Neural cell (in vitro differentiated cells): ENCODE results near the gene PICALM.

Experiments used
- CTCF ChIP-seq: fragments of 450-650 bp; IDR thresholded peaks from 2 replicates; pipeline ENCODE4 v1.5.1; 2014; ENCODE audit warnings: antibody characterized with exemption, mild to moderate bottlenecking, moderate library complexity; ENCODE audit not compliant: poor library complexity, severe bottlenecking
- EP300 ChIP-seq: fragments of 450-650 bp; conservative IDR thresholded peaks from 2 replicates; pipeline ENCODE4 v1.6.1; 2014; ENCODE audit warnings: antibody characterized with exemption, mild to moderate bottlenecking, moderate library complexity; ENCODE audit not compliant: poor library complexity, severe bottlenecking
- TAF1 ChIP-seq: IDR thresholded peaks from 2 replicates; pipeline ENCODE4 v1.6.1; 2012; ENCODE audit warnings: low read depth
- TF ChIP-seq, protein P1 (sequence below): IDR thresholded peaks from 2 replicates; pipeline ENCODE4 v1.6.1; 2012; ENCODE audit warnings: borderline replicate concordance

- TF ChIP-seq CTCF (no peak), TAF1 (no peak), EP300 (no peak)
- TF ChIP-seq, protein P1, sequence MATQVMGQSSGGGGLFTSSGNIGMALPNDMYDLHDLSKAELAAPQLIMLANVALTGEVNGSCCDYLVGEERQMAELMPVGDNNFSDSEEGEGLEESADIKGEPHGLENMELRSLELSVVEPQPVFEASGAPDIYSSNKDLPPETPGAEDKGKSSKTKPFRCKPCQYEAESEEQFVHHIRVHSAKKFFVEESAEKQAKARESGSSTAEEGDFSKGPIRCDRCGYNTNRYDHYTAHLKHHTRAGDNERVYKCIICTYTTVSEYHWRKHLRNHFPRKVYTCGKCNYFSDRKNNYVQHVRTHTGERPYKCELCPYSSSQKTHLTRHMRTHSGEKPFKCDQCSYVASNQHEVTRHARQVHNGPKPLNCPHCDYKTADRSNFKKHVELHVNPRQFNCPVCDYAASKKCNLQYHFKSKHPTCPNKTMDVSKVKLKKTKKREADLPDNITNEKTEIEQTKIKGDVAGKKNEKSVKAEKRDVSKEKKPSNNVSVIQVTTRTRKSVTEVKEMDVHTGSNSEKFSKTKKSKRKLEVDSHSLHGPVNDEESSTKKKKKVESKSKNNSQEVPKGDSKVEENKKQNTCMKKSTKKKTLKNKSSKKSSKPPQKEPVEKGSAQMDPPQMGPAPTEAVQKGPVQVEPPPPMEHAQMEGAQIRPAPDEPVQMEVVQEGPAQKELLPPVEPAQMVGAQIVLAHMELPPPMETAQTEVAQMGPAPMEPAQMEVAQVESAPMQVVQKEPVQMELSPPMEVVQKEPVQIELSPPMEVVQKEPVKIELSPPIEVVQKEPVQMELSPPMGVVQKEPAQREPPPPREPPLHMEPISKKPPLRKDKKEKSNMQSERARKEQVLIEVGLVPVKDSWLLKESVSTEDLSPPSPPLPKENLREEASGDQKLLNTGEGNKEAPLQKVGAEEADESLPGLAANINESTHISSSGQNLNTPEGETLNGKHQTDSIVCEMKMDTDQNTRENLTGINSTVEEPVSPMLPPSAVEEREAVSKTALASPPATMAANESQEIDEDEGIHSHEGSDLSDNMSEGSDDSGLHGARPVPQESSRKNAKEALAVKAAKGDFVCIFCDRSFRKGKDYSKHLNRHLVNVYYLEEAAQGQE: no peak
Observed at GRCh38 chr11:85937835-85938234, 131.0 kb downstream of the PICALM start.
